Measurements from ENCODE around the gene CDKN2AIPNL.

CDKN2AIPNL gene

DNA sequence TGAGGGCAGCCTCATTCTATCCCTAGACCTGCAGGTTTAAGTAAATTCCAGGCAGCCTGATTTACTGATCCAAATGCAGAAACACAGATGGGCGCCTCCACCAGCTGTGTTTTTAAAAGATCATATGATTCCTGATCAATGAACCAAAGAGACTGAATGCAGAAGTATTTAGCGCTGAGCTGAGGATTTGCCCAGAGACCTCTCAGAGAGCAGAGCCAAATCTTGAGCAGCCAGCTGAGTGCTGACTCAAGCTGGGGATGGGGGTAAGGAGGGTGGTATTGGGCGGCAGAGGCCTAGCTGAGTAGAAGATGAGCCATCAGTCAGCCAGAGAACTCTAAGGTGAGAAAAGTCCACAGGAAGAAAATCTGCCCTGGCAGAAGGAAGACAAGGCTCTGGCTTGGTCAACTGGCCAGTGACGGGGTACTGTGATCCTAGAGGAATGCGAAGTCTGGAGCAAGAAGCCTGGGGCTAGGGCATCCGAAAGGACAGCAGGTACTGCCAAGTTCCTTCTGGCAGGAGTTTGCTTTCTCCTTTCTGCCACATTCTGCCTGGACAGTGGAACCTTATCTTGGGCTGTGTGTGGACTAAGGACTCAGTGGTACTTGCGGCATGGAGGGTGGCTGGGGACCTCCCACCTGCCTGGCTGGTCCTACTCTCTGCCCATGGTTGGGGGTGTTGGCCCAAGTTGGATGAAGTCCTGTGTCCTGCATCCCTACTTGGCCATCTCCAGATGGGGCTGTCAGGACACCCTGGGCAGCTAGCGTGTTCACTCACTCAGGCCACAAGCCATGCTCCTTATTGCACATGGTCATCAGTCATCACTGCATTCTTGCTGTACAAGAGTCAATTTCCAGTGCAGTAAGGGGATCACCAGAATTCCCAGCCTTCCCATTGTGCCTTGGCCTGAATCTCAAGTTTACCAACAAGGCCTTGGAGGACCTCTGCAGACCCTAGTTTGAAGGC lies 34.5 kb upstream of the CDKN2AIPNL start:
- TF ChIP-seq, protein P1, sequence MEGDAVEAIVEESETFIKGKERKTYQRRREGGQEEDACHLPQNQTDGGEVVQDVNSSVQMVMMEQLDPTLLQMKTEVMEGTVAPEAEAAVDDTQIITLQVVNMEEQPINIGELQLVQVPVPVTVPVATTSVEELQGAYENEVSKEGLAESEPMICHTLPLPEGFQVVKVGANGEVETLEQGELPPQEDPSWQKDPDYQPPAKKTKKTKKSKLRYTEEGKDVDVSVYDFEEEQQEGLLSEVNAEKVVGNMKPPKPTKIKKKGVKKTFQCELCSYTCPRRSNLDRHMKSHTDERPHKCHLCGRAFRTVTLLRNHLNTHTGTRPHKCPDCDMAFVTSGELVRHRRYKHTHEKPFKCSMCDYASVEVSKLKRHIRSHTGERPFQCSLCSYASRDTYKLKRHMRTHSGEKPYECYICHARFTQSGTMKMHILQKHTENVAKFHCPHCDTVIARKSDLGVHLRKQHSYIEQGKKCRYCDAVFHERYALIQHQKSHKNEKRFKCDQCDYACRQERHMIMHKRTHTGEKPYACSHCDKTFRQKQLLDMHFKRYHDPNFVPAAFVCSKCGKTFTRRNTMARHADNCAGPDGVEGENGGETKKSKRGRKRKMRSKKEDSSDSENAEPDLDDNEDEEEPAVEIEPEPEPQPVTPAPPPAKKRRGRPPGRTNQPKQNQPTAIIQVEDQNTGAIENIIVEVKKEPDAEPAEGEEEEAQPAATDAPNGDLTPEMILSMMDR (conservative IDR thresholded peaks at IDR 0.05; ENCODE audit: low read length) = no peak
- TF ChIP-seq EZH2phosphoT487 (IDR thresholded peaks at IDR 0.05; ENCODE audit: borderline replicate concordance) = no peak
- no peak overlapping the region for H3K4me2 ChIP-seq (ENCODE audit: low read depth, low read length, poor library complexity, severe bottlenecking)

GRCh38 chr5:134444941-134445471 lies 33.3 kb upstream of the CDKN2AIPNL start:
- H3K36me3 ChIP-seq (ENCODE audit: insufficient read depth, low read length) = no peaks in the 10 kb centered on the region
- no peaks in the 10 kb centered on the region for H3K79me2 ChIP-seq (ENCODE audit: insufficient read depth, low read length)
- H3F3A ChIP-seq (ENCODE audit: low read depth) = no peaks in the 10 kb centered on the region
- H3K27me3 ChIP-seq (ENCODE audit: insufficient read depth, low read length, poor library complexity, severe bottlenecking) = no peaks in the 10 kb centered on the region
- H3K9ac ChIP-seq (ENCODE audit: low read depth, low read length, poor library complexity, severe bottlenecking) = no peak overlapping the region
- no peaks in the 10 kb centered on the region for H3K4me1 ChIP-seq (ENCODE audit: insufficient read depth, low read length, poor library complexity, severe bottlenecking)
- no peaks in the 10 kb centered on the region for H3K9me2 ChIP-seq (replicated peaks; ENCODE audit: low read depth, low read length)
- no peaks in the 10 kb centered on the region for H4K20me1 ChIP-seq (ENCODE audit: insufficient read depth, low read length, poor library complexity, severe bottlenecking)
- no peak overlapping the region for H3K4me3 ChIP-seq (ENCODE audit: low read length, poor library complexity, severe bottlenecking)
- no peaks in the 10 kb centered on the region for H3K9me3 ChIP-seq (ENCODE audit: insufficient read depth, low read depth, low read length)
- H2AFZ ChIP-seq (ENCODE audit: low read length) = no peak overlapping the region
- no peak for TF ChIP-seq EZH2phosphoT487 (IDR thresholded peaks at IDR 0.05; ENCODE audit: borderline replicate concordance)
- TF ChIP-seq, protein P1 (conservative IDR thresholded peaks at IDR 0.05; ENCODE audit: low read length) = no peak
- H3K4me2 ChIP-seq (ENCODE audit: low read depth, low read length, poor library complexity, severe bottlenecking) = no peak overlapping the region

More for the DNA sequence above, 34.5 kb upstream of the CDKN2AIPNL start:
- Histone ChIP-seq H4K20me1 (ENCODE audit: insufficient read depth, low read length, poor library complexity, severe bottlenecking) (no peaks in the 10 kb centered on the region), H3K27me3 (ENCODE audit: insufficient read depth, low read length, poor library complexity, severe bottlenecking) (no peaks in the 10 kb centered on the region), H2AFZ (ENCODE audit: low read length) (no peak overlapping the region), H3K9me2 (replicated peaks; ENCODE audit: low read depth, low read length) (no peaks in the 10 kb centered on the region), H3K79me2 (ENCODE audit: insufficient read depth, low read length) (no peaks in the 10 kb centered on the region), H3K4me1 (ENCODE audit: insufficient read depth, low read length, poor library complexity, severe bottlenecking) (no peaks in the 10 kb centered on the region), H3F3A (ENCODE audit: low read depth) (no peaks in the 10 kb centered on the region), H3K4me3 (ENCODE audit: low read length, poor library complexity, severe bottlenecking) (no peak overlapping the region), H3K9ac (ENCODE audit: low read depth, low read length, poor library complexity, severe bottlenecking) (no peak overlapping the region), H3K36me3 (ENCODE audit: insufficient read depth, low read length) (no peaks in the 10 kb centered on the region), H3K9me3 (ENCODE audit: insufficient read depth, low read depth, low read length) (no peaks in the 10 kb centered on the region)

- no peaks in the 10 kb centered on the region for H3K27me3 ChIP-seq (ENCODE audit: insufficient read depth, low read length, poor library complexity, severe bottlenecking)
- H3K79me2 ChIP-seq (ENCODE audit: insufficient read depth, low read length) = no peaks in the 10 kb centered on the region
- H3K4me3 ChIP-seq (ENCODE audit: low read length, poor library complexity, severe bottlenecking) = no peak overlapping the region
- no peak overlapping the region for H3K9ac ChIP-seq (ENCODE audit: low read depth, low read length, poor library complexity, severe bottlenecking)
- no peaks in the 10 kb centered on the region for H3F3A ChIP-seq (ENCODE audit: low read depth)
- no peaks in the 10 kb centered on the region for H3K36me3 ChIP-seq (ENCODE audit: insufficient read depth, low read length)
- H3K9me3 ChIP-seq (ENCODE audit: insufficient read depth, low read depth, low read length) = no peaks in the 10 kb centered on the region
- H4K20me1 ChIP-seq (ENCODE audit: insufficient read depth, low read length, poor library complexity, severe bottlenecking) = no peaks in the 10 kb centered on the region
- H3K4me2 ChIP-seq (ENCODE audit: low read depth, low read length, poor library complexity, severe bottlenecking) = no peak overlapping the region
- no peaks in the 10 kb centered on the region for H3K4me1 ChIP-seq (ENCODE audit: insufficient read depth, low read length, poor library complexity, severe bottlenecking)
- TF ChIP-seq, protein P1 (conservative IDR thresholded peaks at IDR 0.05; ENCODE audit: low read length) = no peak
- no peak for TF ChIP-seq EZH2phosphoT487 (IDR thresholded peaks at IDR 0.05; ENCODE audit: borderline replicate concordance)
- no peak overlapping the region for H2AFZ ChIP-seq (ENCODE audit: low read length)
- no peaks in the 10 kb centered on the region for H3K9me2 ChIP-seq (replicated peaks; ENCODE audit: low read depth, low read length)
These were observed 28.6 kb upstream of the CDKN2AIPNL start for GRCh38 chr5:134440201-134440755.

Data from Loucy (cell line).